Measurements from ENCODE around the gene KIF17.

KIF17 gene

DNA sequence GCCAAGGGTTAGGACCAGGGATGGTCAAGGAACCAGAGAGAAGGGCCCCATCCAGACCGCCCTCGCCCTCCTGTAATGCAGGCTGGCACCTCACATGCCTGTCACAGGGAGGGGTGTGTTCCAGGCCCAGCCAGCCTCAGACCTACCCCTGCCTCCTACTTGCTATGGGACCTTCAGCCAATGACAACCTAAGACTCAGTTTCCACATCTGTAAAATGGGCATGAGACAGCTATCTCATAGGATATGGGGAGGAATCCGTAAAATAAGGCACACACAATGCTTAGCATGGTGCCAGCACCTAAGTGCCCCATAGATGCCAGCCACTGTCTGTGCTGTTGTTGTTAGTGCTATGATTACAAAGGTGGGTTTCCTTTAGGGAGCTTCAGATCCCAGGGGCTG is 7.9 kb downstream of the KIF17 start:
- DNase-seq: no peak

DNA sequence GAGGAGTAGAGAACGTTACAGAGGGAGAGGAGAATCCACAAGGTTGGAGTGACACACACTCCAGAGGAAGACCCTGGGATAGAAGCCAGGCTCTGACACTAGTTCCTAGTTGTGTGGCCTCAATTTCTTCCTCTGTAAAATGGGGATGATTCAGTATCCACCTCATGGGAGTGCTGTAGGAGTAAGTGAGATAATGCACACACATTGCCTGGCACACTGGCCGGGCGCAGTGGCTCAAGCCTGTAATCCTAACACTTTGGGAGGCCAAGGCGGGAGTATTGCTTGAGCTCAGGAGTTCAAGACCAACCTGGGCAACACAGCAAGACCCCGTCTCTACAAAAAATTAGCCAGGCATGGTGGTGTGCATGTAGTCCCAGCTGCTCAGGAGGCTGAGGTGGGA is 8.9 kb downstream of the KIF17 start:
- DNase-seq: no peak

DNA sequence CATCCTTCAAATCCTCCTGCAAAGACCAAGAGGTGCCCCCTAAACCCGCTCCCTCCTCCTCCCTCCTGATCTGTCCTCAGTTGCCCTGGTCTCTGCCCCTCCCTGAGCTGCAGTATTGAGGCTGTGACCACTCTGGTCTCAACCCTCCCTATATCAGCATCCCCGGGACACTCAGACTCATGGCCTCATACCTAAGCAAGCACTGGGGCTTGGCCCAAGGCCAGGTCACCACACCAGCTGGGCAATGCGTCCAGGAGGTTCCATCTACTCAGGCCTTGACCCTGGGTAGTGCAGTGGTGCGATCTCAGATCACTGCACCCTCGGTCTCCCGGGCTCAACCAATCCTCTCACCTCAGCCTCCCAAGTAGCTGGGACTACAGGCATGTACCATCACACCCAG is 9.8 kb downstream of the KIF17 start:
- no peak for DNase-seq

DNA sequence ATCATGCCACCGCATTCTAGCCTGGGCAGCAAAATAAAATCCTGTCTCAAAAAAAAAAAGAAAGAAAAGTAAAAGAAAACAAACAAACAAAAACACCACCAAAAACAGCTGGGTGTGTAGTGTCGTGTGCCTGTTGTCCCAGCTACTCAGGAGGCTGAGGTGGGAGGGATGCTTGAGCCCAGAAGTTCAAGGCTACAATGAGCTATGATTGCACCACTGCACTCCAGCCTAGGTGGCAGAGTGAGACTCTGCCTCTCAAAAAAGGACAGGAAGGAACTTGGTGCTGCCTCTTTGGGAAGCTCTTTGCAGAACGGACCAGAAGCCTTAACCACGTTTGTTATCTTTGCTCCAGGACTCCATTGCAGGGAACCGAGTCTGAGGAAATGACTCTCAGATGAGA is 11.0 kb downstream of the KIF17 start:
- DNase-seq: no peak

DNA sequence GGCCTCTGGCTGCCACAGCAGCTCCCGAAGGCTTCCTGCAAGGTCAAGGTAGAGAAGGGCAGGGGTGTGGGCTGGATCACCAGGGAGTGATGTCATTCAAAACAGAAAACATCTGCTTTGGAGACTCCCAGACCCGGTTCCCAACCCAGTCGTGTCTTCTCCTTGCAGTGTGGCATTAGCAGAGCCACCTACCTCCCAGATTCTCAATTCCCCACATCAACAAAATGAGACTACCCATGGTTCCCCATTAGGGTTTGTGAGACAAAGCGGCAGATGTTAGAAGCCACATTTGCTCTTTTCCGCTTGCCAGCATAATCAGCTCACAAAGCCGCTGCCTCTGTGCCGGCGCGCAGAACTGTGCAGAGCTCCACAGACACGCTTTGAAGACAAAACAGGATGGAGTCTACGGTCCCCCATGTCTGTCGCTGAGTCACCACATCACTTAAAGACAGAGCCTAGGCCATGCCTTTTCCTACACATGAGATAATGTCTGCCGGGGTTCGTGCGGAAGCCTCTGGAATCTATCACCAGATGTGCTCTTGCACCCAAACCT is 12.5 kb downstream of the KIF17 start:
- no peak for DNase-seq

DNA sequence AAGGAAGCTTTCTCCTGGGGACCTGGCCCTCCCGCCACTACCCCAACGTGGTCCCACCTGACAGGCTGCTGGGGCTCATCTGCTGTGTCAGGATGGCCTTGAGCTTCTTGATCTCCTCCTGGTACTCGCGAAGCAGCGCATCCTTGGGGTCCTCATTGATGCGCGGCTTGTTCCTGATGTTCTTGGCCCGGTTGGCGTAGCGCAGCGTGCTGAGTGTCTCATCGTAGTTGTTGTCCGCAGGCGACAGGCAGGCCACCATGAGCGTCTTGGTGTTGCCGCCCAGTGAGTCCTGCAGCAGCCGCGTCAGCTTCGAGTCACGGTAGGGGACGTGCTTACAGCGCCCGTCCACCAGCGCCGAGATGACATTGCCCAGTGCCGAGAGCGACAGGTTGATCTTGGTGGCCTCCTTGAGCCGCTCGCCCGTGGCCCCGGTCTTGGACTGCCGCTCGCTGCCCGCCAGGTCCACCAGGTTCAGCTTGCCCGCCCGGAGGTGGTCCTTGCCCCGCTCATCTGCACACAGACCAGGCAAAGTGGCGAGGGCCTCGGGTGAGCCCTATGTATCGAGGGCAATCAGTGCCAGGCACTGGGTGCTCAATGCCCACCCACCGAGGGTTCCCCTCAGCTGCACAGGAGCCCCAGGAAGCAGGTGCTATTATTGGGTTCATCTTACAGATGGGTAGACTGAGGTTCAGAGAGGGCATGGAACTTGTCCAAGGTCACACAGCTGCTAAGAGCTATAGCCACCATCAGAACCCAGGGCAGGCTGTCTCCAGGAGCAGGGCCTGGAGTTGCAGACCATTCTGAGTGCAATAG is 13.2 kb downstream of the KIF17 start:
- DNase-seq: no peak

DNA sequence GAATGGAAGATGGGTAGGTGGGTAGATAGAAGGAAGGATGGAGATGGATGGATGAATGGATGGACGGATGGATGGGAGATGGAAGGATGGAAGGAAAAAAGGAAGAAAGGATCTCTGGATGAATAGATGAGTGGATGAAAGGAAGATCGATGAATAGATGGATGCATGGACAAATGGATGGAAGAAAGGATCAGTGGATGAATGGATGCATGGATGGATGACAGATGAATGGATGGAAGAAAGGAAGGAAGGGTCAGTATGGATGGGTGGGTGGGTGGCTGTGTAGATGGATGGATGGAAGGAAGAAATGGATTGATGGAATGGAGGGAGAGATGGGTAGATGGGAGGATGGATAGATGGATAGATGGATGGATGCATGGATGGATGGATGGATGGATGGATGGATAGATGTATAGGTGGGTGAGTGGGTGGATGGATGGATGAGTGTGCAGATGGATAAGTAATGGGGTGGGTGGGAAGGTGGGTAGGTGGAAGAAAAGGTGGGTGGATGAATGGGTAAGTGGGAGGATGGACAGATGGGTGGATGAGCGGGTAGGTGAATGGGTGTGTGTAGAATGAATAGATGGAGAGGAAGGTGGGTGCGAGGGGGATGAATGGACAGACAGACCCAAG is 14.6 kb downstream of the KIF17 start:
- no peak for DNase-seq

DNA sequence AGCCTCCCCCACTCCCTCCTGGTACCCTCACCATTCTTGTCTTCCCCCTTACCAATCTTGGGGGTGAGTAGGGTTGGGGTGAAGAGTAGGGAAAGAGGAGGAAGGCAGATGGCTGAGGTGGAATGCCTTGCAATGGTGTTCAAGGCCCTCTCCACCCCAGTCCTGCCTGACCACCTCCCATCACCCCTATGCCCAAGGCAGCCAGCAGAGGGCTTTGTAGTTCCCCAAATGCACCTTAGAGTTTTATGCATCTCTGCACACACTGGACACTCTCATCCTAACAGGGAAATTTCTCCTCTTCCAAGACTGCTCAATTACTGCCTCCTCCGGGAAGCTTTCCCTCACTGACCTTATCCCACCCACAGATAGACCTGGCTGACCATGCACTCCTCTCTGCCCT is 15.4 kb downstream of the KIF17 start:
- DNase-seq: no peak

DNA sequence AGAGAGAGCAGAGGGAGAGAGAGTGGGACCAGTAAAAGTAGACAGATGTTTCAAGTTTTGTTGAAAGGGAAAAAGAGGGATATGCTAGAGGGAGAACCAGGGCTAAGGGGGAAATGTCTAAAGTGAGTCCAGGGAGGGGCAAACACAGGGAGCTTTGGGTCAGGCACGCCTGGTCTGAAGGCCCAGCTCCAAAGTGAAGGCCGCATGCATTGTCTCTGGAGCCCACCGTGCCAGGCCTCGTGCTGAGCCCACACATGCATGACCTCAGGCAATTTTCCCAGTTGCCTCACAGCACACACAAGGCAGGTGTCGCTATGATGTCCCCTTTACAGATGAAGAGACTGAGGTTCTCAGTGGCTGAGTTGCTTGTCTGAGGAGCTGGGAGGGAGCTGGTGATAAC is 16.0 kb downstream of the KIF17 start:
- DNase-seq: no peak

DNA sequence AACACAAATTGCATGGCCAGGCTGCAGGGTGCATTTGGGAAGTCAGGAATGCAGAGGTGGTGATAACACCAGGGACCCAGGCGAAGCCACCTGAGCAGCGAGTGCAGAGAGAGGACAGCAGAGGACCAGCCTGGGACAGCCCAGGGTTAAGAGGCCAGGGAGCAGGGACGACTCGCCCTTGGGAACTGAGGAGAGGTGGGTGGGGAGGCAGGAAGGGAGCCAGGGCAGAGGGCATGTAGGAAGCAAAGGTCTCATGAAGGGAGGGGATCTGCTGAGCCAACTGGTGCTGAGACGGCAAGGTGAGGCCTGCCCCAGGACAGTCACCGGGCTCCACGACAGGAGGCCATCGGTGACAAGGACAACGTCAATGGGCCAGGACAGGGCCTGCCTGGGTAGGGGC is 16.4 kb downstream of the KIF17 start:
- DNase-seq: no peak

DNA sequence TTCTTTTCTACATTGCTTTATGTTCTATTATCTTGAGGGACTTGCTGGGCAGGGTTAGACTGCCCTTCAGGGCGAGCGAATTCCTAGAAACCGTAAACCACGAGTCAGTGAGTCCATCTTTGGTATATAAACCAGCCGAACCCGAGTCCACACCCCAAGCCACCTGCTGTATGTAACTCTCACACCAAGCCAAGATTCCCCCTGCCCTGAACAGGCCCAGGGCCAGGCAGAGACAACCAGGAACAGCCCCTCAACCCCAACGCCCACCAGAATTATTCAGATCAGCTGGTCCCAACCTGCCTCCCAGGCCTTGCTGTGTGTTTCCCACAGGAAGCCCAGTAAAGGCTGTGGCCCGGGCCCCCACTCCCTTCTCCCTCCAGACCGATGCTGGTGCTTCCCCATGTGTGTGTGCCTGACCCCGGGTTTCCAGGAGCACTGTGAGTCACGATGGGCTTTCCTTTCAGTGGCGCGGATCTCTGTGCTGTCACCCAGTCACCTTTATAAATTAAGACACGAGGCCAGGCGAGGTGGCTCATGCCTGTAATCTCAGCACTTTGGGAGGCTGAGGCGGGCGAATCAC is 17.1 kb downstream of the KIF17 start:
- DNase-seq: no peak

DNA sequence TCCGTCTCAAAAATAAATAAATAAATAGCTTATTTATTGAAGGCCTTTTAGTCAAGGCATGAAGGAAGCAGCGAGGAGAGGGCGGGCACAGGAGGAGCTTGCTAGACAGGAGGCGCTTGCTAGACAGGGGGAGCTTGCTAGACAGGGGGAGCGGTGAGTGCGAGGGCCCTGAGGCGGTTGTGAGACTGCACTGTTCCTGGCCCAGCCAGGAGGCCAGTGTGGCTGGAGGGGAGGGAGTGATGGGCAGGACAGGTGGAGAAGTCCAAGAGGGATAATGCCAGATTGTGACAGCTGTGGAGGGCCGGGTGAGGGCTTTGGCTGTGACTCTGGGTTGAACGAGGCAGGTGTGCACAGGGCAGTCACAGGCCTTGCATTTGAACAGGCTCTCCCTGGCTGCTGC is 18.2 kb downstream of the KIF17 start:
- no peak for DNase-seq

DNA sequence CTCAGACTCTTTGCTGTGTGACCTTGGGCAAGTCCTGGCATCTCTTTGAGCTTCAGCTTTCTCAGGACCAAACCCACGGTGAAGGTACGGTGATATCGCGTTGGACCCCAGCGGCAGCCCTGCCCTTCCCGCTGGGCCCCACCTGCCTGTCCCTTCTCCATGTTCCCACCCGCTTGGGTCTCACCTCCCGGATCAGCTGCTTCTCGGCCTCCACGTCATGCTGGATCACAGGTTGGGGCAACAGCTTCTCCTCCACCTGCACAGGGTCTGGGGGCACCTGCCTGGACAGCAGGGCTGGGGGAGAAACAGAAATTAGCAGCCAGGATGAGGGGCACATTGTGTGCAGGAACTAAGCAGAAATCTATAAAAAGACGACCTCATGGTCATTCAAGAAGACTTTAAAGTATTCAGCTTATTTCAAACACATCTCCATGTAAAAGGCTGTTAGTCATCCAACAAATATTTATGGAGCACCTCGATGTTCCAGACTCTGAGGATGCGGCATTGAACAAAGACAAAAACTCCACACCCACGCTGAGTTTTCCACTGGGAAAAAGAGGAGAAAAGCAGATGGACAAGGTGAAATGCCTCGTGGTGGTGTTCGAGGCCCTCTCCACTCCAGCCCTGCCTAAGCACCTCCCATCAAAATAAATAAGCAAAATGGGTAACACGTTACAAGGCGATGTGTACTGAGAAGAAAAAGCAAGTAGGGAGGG is 19.5 kb downstream of the KIF17 start:
- no peak for DNase-seq

DNA sequence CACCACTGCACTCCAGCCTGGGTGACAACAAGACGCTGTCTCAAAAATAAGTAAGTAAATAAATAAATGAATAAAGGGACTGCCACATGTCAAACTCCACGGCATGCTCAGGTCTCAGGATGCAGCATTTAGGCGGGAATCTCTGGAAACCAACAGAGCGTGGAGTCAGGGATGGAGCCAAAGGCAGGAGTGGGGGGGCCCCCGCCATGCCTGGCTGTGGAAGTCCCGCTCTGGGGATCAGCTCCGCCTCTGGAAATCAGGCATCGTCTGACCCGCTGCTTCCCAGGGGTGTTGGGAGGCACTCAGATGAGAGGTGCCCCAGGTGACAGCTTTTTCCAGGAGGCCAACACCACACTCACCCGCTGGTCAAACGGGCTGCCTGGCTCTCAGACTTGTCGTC is 20.2 kb downstream of the KIF17 start:
- DNase-seq: no peak

DNA sequence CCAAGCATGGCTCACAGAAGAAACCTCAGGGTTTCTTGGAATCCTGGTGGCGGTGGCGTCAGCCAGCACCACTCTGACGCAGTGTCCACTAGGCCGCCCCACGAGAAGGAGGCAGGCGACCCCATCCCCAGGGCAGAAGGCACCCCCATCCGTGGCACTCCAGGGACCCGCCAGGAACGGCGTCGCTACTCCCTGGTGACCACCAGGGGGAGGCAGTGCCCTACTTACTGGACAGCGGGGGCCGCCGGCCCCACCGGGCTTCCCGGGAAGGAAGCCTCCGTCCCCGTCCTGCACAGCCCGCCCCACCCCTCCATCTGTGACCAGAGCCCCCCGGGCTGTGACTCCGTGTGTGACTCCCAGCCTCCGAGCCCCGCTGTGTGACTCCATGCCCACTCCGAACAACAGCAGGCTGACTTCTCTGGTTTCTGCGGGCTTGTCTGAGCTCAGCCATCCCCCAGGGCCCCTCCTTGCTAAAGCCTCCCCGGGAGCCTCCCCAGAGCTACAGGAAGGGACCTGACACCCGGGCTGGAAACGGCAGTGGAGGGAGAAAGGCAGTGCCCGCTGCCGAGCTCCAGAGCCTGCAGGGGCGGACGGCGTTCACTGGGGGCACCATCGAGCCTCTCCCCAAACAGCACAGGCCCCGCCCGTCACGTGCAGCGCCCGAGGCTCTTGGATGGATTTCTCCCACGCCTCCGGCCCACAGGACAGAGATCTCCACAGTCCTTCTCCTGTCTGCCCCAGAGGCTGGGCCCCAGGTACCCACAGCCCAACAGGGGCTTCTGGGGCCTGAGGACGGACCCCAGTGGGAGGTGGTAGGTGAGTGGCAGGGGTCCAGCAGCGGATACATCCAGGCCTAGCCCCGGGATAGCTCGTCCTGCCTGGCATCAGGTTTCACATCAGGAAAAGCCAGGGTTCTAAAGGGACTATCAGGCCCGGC is 21.1 kb downstream of the KIF17 start:
- DNase-seq: peak; percentile 47 to 62 (median 49)

DNA sequence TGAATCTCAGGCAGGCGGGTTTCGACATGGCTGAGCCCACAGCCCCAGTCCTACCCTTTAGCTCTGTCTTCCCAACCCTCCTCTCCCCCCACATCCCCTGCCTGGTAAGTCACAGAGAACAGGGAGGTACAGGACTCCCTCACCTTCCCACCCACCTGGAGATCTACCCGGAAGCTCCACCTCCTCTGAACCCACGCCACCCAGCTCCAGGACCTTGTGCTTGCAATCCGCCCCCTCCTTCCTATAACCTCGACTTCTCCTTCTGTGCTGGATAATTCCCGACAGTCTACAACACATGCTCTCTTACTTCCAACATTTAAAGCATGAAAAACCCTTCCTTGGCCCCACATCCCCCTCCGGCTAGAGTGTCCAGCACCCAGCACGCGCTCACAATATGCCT is 22.3 kb downstream of the KIF17 start:
- no peak for DNase-seq

DNA sequence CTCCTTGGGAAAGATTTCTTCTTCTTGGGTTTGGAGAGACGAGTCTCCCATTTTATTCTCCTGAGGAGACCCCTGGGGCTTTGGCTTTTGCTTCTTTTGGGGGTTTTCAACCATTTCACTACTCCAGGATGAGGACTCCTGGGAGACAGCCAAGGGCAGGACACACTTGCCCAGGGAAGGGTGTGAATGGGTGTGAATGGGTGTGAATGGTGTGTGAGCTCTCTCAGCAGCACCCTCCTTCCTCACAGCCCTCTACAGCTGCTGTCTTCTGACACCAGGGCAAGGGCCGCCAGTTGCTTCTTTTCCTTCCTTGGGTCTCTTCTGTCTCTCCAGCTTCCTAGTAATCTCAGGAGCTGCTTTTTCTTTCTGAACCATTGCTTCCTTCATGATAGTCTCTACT is 24.2 kb downstream of the KIF17 start:
- DNase-seq: no peak

DNA sequence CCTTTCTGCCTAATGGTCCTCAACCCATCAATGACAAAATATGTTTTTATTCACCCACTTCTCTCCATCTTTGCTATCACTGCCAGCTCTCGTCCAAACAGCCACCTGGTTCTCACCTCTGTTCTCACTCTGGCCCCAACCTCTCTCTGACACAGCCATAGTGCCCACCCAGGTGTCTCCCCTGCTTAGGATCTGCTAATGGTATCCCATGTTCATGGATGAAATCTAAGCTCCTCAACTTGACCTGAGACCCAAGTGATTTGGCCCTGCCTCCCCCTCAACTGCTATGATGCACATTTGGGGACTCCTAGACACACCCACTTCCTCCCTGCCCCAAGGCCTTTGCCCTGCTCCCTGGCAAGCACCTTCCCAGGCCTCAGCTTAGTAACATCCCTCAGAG is 25.9 kb downstream of the KIF17 start:
- DNase-seq: no peak

DNA sequence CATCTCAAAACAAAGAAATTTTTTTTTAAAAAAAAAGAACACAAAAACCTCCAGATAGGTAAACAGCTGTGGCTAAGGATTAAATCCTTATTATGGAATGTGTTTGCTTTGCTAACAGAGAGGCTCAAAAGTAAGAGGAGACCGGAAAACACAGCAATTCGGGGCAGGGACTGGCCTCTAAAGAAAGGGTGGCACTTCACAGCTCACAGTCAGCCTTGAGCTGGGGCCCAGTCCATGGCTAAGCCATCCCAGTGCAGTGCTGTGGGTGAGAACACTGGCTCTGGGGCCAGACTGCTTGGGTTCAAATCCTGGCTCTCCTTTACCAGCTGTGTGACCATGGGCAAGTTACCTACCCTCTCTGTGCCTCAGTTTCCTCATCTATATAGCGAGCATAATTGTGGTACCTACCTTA is 28.2 kb downstream of the KIF17 start:
- no peak for DNase-seq

DNA sequence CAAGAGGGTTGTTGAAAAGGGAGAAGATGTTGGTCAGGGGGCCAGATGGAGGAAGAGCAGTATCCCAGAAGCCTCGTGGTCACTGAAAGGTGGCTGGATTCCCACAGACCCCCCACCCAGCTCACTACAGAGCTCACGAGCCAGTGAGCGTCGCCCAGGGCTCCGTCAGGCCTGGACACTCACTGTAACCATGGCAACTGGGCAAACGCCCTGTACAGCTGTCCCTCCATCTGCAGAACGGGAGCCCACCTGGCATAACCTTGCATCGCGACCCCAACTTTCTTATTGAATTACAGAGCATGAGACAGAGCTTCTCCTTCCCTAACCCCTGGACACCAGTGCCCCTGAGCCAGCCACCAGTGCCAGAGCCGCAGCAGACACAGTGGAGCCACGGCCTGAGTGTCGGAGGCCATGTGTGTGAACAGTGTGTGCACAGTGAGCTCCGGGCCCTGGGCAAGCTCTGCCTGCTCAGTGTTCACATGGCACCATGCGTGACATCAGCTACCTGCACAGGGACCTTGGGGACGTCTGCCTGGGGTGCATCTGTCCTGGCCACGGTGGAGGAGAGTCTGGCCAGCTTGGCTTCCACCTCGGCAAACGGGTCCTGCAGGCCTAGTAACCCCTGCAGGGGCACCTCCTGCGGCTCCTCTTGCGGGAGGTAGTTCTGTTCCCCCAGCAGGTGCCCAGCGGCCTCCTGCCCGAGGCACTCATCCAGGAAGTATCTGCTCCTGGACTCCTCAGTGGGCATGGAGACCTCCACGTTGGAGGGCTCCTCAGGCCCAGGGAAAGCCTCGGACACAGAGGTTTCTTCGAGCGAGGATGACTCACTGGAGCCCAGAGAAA is 30.7 kb downstream of the KIF17 start:
- DNase-seq: no peak

DNA sequence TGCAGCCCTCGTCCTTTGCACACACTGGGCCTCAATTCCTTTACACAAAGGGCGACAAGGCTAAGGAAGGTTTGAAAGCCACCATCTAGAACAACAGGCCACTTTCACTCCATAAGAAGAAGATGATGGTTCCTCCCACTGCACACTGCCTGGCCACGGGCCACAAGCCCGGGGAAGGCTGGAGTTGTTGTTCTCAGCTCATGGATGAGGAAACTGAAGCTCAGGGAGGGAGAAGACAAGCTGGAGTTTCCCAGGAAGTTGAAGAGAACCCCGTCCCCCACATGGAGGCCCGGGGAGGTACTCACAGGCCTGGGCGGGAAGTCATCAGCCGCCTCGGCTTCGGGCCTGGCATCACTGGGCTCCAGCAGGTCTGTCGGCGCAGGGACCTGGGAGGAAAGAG is 32.1 kb downstream of the KIF17 start:
- DNase-seq: no peak

All from activated naive CD4-positive, alpha-beta T cell (primary cell).